NB4 (cell line): Measurements from ENCODE around the gene SIGLEC1.

Source experiments
- DNase-seq: peaks from one replicate; pipeline ENCODE4 v3.0.0; 2010; ENCODE audit warnings: low read depth
- H3K4me3 ChIP-seq: one replicate; pipeline ENCODE4 v1.5.1; 2011; ENCODE audit warnings: mild to moderate bottlenecking, low read depth, low read length, moderate library complexity
- MYC ChIP-seq: IDR thresholded peaks from 2 replicates; pipeline ENCODE4 v1.6.1; 2011; ENCODE audit warnings: low read depth, low read length
- POLR2A ChIP-seq: IDR thresholded peaks from 2 replicates; pipeline ENCODE4 v1.6.1; 2011; ENCODE audit warnings: mild to moderate bottlenecking; ENCODE audit not compliant: insufficient read length; ENCODE audit errors: extremely low read depth
- TF ChIP-seq, protein P1 (sequence below): IDR thresholded peaks from 2 replicates; pipeline ENCODE4 v1.6.1; 2011; ENCODE audit warnings: low read depth, low read length
- TF ChIP-seq, protein P2 (sequence below): IDR thresholded peaks from one replicate; pipeline ENCODE4 v1.5.1; 2012; ENCODE audit warnings: low read depth, low read length

Gene SIGLEC1

DNA sequence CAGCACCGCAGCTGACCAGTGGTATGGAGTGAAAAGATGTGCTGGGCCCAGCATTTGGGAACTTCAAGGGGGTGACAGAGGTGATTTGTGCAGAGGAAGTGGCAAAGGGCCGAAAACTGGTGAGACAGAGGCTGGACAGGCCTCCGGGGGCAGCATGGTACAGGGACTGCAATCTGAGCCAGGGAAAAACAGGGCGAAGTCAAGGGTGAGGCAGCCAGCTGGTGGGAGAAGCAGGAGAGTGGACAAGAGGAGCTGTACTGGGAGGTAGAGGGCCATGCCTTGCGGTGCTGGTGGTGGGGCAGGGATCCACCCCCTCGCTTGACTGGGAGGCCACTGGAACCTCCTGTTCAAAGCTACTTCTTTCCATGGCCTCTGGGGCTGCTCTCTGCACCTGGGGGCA is 41.9 kb downstream of the SIGLEC1 start:
- DNase-seq: peak; percentile 42
- H3K4me3 ChIP-seq: no peak overlapping the region
- TF ChIP-seq, protein P1, sequence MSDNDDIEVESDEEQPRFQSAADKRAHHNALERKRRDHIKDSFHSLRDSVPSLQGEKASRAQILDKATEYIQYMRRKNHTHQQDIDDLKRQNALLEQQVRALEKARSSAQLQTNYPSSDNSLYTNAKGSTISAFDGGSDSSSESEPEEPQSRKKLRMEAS: no peak
- TF ChIP-seq, protein P2, sequence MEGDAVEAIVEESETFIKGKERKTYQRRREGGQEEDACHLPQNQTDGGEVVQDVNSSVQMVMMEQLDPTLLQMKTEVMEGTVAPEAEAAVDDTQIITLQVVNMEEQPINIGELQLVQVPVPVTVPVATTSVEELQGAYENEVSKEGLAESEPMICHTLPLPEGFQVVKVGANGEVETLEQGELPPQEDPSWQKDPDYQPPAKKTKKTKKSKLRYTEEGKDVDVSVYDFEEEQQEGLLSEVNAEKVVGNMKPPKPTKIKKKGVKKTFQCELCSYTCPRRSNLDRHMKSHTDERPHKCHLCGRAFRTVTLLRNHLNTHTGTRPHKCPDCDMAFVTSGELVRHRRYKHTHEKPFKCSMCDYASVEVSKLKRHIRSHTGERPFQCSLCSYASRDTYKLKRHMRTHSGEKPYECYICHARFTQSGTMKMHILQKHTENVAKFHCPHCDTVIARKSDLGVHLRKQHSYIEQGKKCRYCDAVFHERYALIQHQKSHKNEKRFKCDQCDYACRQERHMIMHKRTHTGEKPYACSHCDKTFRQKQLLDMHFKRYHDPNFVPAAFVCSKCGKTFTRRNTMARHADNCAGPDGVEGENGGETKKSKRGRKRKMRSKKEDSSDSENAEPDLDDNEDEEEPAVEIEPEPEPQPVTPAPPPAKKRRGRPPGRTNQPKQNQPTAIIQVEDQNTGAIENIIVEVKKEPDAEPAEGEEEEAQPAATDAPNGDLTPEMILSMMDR: peak; percentile 37
- TF ChIP-seq MYC (no peak), POLR2A (no peak)

DNA sequence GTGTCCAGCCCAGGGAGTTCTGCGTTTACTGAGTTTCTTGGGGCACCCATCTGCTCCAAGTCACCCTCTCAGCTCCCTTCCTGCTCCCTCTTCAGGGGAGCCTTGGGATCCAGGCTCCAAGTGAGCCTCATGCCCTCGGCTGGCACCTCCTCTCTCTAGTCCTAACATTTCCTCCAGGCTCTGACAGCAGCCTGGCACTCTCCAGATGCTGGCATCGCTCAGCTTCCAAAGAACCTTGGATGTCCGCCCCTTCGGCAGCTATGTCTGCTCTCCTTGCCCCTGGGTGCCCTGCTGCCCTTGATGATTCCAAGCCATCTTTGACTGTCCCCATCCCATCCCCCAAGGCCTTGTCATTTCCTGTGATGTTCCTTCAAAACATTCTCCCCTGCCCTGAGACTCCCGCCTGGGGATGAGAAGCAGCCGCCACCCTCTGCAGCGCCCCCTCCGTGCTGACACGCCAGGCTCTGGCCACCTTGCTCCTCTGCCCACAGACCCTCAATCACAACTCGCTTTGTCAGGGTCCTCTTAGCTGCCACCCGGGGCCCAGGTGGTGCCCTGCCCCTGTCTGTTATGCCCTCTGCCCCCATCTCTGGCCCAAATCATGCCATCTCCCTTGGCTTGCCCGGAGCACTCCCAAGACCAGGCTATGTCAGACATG is 42.6 kb downstream of the SIGLEC1 start:
- H3K4me3 ChIP-seq: no peak overlapping the region
- DNase-seq: no peak
- TF ChIP-seq, protein P1: no peak
- TF ChIP-seq, protein P2: no peak
- TF ChIP-seq POLR2A (no peak), MYC (no peak)

DNA sequence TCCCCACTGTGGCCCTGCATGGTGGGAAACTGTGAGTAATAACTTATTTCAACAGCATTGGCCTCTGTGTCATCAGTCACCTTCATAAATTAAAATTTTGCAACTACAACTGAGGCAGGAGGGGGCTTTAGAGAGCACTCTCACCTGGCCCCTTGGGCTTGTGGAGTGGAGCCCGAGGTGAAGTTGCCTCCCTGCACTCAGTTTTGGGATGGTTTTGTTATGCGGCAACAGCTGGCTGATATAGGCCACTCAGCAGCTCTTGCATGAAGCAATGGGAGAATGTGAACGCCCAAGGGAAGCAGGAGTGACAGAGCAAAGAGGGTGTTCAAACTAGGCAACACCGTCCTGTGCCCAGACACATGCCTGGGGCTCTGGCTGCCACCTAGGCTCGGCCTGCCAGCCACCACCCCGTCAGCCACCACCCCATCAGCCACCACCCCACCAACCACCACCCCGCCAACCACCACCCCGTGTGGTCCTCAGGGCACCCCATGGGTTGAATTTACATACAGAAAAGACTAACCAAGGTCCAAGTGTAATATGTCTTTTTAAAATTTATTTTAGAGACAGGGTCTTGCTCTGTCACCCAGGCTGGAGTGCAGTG is 44.9 kb downstream of the SIGLEC1 start:
- DNase-seq: no peak
- no peak overlapping the region for H3K4me3 ChIP-seq
- TF ChIP-seq MYC (no peak), POLR2A (no peak)
- TF ChIP-seq, protein P2: no peak
- TF ChIP-seq, protein P1: no peak

DNA sequence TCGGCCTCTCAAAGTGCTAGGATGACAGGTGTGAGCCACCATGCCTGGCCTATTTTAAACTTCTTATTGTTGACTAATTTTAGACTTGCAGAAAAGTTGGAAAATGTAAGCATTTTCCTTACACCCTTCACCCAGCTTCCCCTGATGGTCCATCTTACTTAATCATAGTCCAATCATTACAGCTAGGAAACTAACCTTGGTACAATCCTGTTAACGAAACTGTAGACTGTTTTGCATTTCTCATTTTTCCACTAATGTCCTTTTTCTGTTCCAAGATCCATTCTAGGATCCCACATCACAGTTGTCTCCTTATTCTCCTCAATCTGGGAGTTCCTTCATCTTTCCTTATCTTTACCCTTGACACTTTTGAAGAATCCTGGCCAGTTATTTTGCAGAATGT is 48.5 kb downstream of the SIGLEC1 start:
- no peak overlapping the region for H3K4me3 ChIP-seq
- TF ChIP-seq, protein P1: no peak
- TF ChIP-seq POLR2A (no peak), MYC (no peak)
- TF ChIP-seq, protein P2: no peak
- DNase-seq: no peak

DNA sequence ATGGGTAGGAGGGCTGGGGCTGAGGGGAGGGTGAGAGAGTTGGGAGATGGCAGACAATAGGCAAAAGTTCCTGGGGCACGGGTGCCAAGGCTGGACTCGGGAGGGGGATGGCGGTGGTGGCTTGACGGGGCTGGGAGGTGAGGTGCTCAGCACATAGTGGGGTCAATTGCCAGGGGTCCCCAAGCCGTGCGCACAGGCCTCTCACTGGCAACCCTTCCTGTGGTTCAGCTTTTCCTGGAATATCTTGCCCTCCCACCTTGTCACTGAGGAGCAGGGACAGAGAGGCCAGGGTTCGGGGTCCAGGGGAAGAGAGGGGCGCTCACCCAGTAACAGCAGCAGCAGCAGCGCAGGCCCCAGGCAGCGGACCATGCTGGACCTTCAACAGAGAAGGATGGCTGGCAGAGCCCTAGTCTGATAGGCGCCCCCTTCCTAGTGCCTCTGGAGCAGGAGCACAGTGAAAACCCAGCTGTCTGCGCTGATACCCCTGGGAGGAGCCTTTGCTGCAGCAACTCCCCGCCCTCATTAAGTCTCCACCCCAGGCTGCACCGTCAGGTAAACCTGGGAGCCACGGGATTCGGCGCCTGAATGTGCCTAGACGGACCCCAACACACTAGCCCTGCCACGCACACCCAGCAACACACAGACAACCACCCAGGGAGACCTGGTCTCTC is 49.2 kb downstream of the SIGLEC1 start, which contains the start of gene GFRA4:
Gene GFRA4 (minus strand): TSS at position 369 of the 671 bp plus-strand sequence. CDS start 0 bp downstream, at position 369.
- no peak for DNase-seq
- H3K4me3 ChIP-seq: no peak within 1 kb of the TSS
- TF ChIP-seq, protein P1: no peak
- no peak for TF ChIP-seq MYC
- TF ChIP-seq POLR2A: no peak
- TF ChIP-seq, protein P2: no peak
